GM12864 (cell line): ENCODE data around the gene CCDC6.

Source experiments
- DNase-seq: peaks from one replicate; pipeline ENCODE4 v3.0.0-alpha.2; 2011; ENCODE audit warnings: low read depth
- H3K4me3 ChIP-seq: 2 replicates; pipeline ENCODE4 v1.5.1; 2011; ENCODE audit warnings: mild to moderate bottlenecking, low read depth, low read length, control low read depth
- CTCF ChIP-seq: IDR thresholded peaks from 2 replicates; pipeline ENCODE4 v1.5.1; 2011; ENCODE audit warnings: low read depth, mild to moderate bottlenecking, moderate library complexity, low read length, control low read depth, inconsistent platforms; ENCODE audit errors: missing control alignments

The CCDC6 gene

GRCh38 chr10:59907537-59907917 is 1.2 kb upstream of the CCDC6 start:
- TF ChIP-seq CTCF, result no peak
- peak overlapping the region; percentile 92; the same call in 1 of the 2 replicates for H3K4me3 ChIP-seq
- DNase-seq, result no peak

DNA sequence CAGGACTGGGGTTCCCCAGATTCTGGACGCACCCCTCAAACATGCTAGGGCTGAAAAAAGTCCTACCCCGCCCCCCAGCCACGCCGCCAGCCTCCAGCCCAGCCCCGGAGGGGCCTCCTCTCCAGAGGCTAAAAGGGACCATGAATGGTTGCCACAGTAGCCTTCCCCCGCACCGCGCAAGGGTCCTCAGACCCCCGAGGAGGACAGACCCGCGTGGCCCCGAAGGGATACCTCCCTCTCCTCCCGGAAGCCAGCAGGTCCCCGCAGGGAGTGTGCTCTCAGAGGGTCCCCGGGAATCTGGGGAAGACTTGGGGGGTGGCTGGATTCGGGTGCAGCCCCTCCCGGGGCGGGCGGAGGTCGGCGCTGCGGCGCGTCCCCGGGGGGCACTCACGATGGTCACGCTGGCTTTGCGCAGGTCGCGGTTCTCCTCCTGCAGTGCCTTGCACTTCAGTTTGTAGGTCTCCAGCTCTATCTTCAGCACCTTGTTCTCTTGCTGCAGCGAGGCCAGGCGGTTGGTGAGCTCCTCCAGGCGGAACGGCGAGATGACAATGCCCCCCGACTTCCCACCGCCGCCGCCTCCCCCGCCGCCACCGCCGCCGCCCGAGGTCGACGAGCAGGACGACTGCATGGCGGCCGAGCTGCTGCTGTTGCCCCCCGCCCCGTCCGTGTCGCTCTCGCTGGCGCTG is 482 bp downstream of the CCDC6 start:
- peak overlapping the region; percentile 92 for H3K4me3 ChIP-seq
- DNase-seq, result no peak
- no peak for TF ChIP-seq CTCF

- peak overlapping the region; percentile 92 for H3K4me3 ChIP-seq
- no peak for DNase-seq
- no peak for TF ChIP-seq CTCF
Observed at GRCh38 chr10:59905066-59905730, 1.2 kb downstream of the CCDC6 start.

DNA sequence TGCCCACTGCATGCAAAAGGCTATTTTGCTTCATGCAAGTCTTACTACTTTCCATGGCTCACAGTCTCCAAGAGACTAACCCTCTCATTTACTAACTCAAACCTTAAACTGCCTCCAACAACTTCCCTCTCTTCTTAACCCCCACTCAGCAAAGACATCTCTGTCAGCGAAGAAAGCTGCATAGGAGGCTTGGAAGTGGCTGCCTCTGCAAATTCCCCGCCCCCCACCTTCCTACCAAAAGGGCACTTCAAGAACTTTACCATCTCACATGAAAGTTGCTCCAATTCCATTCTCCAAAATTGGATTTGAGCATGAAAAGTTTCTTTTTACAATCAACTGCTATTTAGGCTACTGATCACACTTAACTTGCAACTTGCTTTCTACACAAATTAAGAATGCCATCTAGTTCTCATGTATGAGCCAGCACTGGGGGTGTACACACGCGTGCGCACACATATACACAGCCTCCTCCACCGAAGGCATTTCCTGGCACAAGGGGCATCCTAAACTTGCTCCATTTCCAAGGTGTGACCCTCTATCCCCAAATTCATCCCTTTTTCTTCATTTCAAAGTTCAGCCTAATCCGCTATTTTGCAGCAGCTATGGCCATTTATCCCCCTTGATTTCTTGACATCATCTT is 1.8 kb downstream of the CCDC6 start:
- TF ChIP-seq CTCF, result no peak
- DNase-seq, result no peak
- peak overlapping the region; percentile 92 for H3K4me3 ChIP-seq

- H3K4me3 ChIP-seq, result peak overlapping the region; percentile 92
- TF ChIP-seq CTCF, result no peak
- no peak for DNase-seq
Observed at GRCh38 chr10:59903871-59904270, 2.5 kb downstream of the CCDC6 start.

- DNase-seq, result no peak
- H3K4me3 ChIP-seq, result no peak overlapping the region
- no peak for TF ChIP-seq CTCF
Observed at GRCh38 chr10:59902016-59902415, 4.3 kb downstream of the CCDC6 start.
